Measurements from ENCODE around the gene PCDHGA3.
A peak's percentile ranks its signal among the peaks of the same experiment; 100 is the strongest.

- TF ChIP-seq CTCF (optimal IDR thresholded peaks at IDR 0.05 in 1 of 3, IDR thresholded peaks at IDR 0.05 in 1 of 3, conservative IDR thresholded peaks at IDR 0.05 in 1 of 3; ENCODE audit: extremely low read depth in 1 of 3, insufficient read depth in 2 of 3, low read length in 3 of 3) (peak; percentile 30 to 55 (median 31)), EZH2 (IDR thresholded peaks at IDR 0.05; ENCODE audit: low read length) (no peak)
Observed at GRCh38 chr5:141369994-141370848, 26.6 kb downstream of the PCDHGA3 start, which contains the start of gene PCDHGB3.
